GM19025 (cell line): Measurements from ENCODE around the gene TNFRSF12A.

Experiments
- ATAC-seq: cut with Tn5 transposase; IDR thresholded peaks from one replicate; pipeline ENCODE4 v1.9.1; 2021; ENCODE audit warnings: mild to moderate bottlenecking, low read depth, moderate library complexity; ENCODE audit not compliant: unreplicated experiment

The TNFRSF12A gene

DNA sequence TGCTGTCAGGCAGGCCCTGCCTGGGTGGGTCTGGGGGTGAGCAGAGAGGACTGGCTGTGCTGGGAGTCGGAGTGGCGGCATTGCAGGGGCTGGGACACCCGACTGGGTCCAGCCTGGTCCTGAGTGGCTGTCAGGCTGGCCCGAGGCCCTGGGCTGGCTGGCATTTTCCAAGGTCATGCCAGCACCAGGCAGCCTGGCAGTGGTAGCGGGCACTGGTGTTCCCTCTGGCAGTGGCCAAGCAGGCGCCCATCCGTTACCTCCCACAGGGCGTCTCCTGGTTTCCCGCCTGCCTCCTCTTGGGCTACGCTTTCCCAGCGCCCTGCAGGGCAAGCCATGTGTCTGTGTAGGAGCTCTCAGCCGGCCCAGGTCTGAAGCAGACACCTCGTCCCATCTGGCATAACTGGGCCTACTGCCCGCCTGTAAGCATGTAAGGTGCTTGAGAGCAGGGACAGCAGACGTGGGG lies 34.2 kb upstream of the TNFRSF12A start:
- ATAC-seq = no peak

DNA sequence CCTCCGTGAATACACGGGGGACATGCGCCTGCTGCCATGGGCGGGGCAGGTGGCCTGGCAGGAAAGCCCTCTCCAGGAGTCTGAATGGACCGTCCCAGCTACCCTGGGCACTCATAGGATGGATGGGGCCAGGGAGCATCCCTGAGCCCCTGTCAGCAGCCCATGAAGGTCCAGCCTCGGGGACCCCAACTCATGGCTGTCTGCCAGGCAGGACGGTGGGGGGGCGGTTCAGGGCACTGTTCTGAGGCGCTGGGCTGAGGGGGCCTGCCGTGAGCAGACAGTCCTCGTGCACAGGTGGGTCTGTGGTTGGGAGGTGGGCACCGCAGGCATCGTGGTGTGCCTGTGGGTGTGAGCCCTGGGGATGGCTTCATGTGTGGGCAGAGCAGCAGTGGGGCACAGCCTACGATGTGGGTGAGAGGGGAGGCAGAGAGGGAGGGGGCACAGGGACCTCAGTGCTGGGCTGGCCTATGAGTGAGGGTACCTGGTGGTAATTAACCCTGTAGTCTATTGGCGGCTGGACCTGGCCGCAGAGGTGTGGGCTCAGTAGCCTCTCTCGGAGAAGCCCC lies 33.5 kb upstream of the TNFRSF12A start:
- ATAC-seq = no peak

GRCh38 chr16:2987286-2987685 lies 32.9 kb upstream of the TNFRSF12A start:
- ATAC-seq = no peak

DNA sequence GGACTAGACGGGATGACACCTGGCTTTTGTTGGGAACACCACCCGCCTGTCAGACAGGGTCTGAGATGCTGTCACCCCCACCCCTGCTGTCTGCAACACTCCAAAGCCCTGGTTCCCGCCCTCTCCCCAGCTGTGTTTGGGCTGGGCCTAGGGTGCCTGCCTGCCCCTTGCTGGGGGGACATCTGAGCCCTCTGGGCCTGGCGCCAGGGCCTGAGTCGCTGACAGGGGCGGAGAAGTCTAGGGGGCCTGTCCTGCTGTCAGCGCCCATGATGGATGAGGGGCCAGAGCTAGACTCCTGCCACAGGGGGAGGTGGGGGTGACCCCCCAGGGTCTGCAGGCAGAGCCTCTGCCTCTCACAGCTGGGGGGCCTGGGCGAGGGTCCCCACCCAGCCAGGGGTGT lies 32.3 kb upstream of the TNFRSF12A start:
- no peak for ATAC-seq

- ATAC-seq = no peak
These were observed 31.5 kb upstream of the TNFRSF12A start for GRCh38 chr16:2988590-2989099.

DNA sequence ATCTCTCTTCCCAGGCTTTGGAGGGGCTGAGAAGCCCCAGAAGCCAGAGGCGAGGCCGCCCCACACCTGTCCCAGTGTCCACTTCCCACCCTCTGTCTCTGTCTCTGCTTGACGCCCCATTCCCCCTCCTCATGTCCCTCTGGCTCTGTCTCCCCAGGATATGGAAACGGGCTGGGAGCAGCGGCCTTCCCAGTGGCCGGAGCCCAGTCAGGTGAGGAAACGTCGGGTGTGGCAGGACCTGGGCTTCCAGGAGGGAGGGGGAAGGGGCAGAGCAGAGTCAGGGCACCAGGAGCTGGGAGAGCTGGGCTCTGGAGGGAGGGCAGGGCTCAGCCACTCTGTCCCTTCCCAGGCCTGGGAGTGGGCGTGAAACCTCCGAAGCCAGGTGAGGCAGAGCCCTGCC lies 29.3 kb upstream of the TNFRSF12A start:
- no peak for ATAC-seq

GRCh38 chr16:2991566-2992261 lies 28.5 kb upstream of the TNFRSF12A start:
- no peak for ATAC-seq

DNA sequence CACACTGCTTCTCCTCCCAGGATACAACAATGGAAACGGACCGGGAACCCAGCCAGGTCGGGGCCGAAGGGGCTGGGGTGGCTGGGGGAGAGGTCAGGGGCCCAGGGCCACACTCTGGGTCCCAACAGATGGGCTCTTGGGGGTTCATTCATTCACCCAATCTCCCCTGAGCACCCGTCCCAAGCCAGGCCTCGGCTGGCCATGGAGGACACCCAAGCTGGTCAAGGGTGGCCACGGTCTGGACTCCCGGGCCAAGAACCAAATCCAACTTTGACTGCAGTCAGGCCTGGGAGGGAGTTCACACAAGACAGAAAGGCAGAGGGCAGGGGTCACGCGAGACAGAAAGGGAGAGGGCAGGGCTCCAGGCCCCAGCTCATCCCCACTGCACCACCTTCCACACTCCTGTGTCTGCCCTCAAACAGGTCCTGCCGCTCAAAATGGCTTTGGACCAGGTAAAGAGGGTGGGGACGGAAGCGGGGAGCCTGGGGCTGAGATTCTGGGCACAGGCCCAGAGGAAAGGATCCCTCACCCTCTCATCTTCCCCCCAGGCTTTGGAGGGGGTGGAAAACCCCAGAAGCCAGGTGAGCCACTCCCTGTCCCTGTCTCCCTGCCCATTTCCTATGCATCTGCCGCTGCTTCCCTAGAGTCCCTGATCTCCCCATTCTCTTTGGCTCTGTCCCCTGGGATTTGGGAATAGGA lies 27.6 kb upstream of the TNFRSF12A start:
- no peak for ATAC-seq

DNA sequence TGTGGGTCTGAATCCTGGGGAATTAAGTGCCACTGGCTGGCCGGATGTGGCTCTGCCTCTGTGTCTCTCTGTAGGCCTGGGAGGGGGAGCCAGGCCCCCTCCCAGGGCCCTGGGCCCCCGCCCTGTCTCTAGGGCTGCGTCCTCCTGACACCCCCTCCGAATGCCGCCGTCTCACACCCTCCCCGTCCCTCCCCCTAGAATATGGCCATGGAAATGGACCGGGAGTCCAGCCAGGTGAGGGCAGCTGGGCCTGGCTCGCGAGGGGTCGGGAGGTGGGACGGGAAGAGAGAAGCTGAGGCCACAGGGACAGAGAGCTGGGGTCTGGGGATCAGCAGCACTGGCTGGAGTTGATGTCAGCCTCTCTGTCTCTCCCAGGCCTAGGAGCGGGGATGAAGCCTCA lies 23.9 kb upstream of the TNFRSF12A start:
- no peak for ATAC-seq

DNA sequence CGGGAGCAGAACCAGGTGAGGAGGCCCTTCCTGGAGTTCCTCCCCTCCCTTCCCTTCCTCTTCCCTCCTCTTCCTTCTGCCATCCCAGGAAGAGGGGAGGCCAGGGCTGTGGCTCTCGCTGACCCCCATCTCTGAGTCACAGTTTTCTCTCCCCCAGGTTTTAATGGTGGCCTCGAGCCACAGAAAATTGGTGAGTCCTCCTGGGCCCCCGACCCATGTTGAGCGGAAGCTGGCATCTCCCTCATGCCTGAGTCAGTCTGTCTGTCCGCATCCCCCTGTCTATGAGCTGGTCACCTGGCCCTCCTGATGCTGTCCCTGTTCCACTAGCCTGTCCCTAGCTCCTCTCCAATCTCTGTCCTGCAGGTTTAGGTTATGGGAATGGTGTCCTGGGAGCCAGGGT lies 20.2 kb upstream of the TNFRSF12A start:
- ATAC-seq = no peak

DNA sequence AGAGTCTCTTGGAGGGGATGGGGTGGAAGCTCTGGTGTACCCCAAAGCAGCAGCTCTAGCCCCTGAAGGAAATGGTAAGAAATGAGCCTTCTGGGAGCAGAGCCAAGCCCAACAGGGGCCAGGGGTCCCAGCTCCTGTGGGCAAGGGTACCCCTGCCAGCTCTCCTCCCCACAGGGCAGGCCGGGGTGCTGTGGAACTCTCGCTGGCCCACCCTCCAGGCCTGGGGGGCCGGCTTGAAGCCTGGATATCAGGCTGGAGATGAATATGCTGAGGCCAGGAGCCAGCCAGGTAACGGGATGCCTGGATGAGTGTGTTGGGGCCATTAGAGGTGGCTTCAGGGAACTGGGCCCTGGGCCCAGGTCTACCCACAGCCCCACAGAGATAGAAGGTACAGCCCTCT lies 19.6 kb upstream of the TNFRSF12A start:
- ATAC-seq = no peak

DNA sequence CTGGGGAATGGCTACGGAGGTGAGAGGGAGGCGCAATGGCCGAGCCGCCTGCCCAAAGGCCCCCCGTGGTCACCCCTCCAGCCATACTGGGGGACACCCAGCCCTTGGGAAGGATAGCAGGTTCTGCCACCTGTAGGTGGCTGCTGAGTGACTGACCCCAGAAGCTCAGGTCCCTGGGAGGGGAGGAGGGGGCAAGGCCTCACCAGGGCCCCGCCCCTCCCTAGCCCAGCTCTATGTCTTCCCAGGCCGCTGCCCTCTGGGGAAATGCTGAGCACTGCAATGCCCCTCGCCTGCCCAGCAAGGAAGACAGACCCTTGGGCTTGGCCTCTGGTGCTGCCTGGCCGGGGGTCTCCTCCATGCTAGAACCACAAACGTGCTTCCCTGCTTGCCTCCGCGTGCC lies 18.9 kb upstream of the TNFRSF12A start:
- no peak for ATAC-seq

GRCh38 chr16:3003582-3004270 lies 16.4 kb upstream of the TNFRSF12A start:
- ATAC-seq = peak; percentile 97

- ATAC-seq = no peak
These were observed 15.8 kb upstream of the TNFRSF12A start for GRCh38 chr16:3004319-3004718.

GRCh38 chr16:3004781-3005284 lies 15.3 kb upstream of the TNFRSF12A start:
- ATAC-seq = no peak

- no peak for ATAC-seq
These were observed 12.9 kb upstream of the TNFRSF12A start for GRCh38 chr16:3007059-3007956.

DNA sequence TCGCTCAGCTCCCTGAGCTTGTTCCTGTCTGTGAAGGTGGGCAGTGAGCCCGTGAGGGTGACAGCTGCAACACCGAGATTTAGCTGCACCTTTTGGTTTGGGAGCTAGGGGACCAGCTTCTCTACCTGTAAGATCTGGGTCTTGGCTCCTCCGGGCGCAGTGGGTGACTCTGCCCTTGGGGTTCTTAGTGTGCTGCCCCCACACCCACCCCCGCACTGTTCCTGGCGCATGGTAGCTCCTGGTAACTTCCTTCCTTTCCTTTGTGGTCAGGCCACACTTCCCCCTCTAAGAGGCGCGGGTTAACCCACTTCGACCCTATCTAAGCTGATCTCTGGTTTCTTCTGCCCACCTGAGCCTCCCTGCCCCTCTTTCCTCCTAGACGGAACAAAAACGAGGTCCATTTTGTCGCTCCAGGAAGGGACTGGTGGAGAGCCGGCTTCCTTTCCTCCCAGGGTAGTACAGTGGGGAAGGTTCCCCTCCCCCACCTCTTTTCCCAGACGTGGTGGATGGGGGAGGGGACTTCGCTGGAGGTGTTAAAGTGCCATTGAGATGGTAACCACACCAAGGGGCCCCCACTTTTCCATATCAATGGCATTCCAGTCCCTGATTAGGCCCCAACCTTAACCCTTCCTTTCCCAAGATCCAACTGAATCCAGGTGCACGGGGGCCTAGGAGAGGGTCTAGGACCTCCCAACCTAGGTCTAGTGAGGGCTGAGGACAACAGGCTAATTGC lies 12.0 kb upstream of the TNFRSF12A start:
- ATAC-seq = no peak

DNA sequence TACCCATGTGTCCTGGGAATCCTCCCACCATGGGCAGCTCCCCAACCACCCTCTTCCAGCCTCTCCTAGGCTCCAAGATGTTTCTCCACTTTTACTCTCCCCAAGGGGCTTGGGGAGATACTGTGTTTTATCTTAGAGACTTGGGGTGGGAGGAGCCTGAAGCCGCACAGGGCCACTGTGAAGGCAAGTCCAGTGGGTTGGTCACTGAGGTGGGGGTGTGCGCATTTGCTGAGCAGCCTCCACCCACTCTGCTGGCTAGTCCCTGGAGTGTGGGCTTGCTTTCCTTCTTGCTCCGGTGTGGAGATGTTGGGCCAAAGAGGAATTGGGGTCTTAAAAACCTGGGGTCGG lies 11.5 kb upstream of the TNFRSF12A start:
- ATAC-seq = no peak
